HCT116 (cell line): Measurements from ENCODE around the gene ARHGAP28. TPM values are rescaled to one million over a fixed set of nuclear protein-coding genes. Genes with fewer than 3 reads are reported as not detected.

Experiments
- ATAC-seq: fragments of 200-7000 bp; cut with Tn5 transposase; 2 replicates; pipeline ENCODE4 v1.9.1; 2020; ENCODE audit warnings: mild to moderate bottlenecking, moderate library complexity
- BruUV-seq: library from RNA; stranded (reverse); fragments of 400-500 nt; replicated peaks from 2 replicates; lab custom pipeline; 2021; lab: Mats Ljungman, UMichigan
- CTCF ChIA-PET: fragments of 300-600 bp; sonication (Branson Sonifier 250); formaldehyde crosslinking; loops from one replicate; lab custom pipeline; 2021; ENCODE audit warnings: antibody characterized with exemption; lab: Charles Lee
- POLR2A ChIA-PET: fragments of 300-600, 350-600 bp; sonication (Branson Sonifier 250); formaldehyde crosslinking; loops from one replicate; lab custom pipeline; 2021; ENCODE audit warnings: antibody characterized with exemption; lab: Charles Lee
- RAD21 ChIA-PET, 2 experiments: fragments of 300-600 bp; sonication (Branson Sonifier 250); formaldehyde crosslinking; loops; one replicate each; lab custom pipeline; 2023; ENCODE audit warnings: low total read pairs in 2 of 2; ENCODE audit not compliant: uncharacterized antibody in 2 of 2, unreplicated experiment in 2 of 2, low non-redundant PET in 1 of 2; lab: Charles Lee
- DNase-seq: peaks from one replicate; pipeline ENCODE4 v3.0.0-alpha.2; 2010; ENCODE audit warnings: low read depth, low spot score
- H2AFZ ChIP-seq: fragments of 200-600 bp; shearing (Covaris generic), sonication (generic); 2 replicates; pipeline ENCODE4 v1.6.1; 2017; ENCODE audit warnings: low read depth, mixed run types, mixed read lengths, antibody characterized with exemption, low read length; ENCODE audit not compliant: poor library complexity, severe bottlenecking
- H3K27ac ChIP-seq: 2 replicates; pipeline ENCODE4 v1.5.1; 2012; ENCODE audit warnings: low read depth, low read length
- H3K27me3 ChIP-seq: fragments of 200-600 bp; sonication (generic); 2 replicates; pipeline ENCODE4 v1.6.1; 2016; ENCODE audit warnings: mixed run types, low read length, mixed read lengths; ENCODE audit not compliant: insufficient read depth
- H3K36me3 ChIP-seq, 2 experiments: fragments of 200-500 bp in 1 of 2; fragments of 200-600 bp in 1 of 2; sonication (Bioruptor generic) in 1 of 2; sonication (generic) in 1 of 2; 2 replicates each; pipeline versions ENCODE4 v1.5.1 to v1.6.1; 2014 to 2016; ENCODE audit warnings: low read length in 2 of 2, inconsistent platforms in 1 of 2, mixed read lengths in 1 of 2, mixed run types in 1 of 2; ENCODE audit not compliant: insufficient read depth in 2 of 2, control insufficient read depth in 1 of 2
- H3K4me1 ChIP-seq, 2 experiments: fragments of 200-600 bp in 1 of 2; sonication (generic) in 1 of 2; 2 replicates each; pipeline versions ENCODE4 v1.5.1 to v1.6.1; 2012 to 2017; ENCODE audit warnings: low read length in 2 of 2, inconsistent platforms in 1 of 2, mild to moderate bottlenecking in 1 of 2, mixed read lengths in 1 of 2, mixed run types in 1 of 2, moderate library complexity in 1 of 2; ENCODE audit not compliant: insufficient read depth in 2 of 2, control insufficient read depth in 1 of 2
- H3K4me2 ChIP-seq: fragments of 200-600 bp; sonication (generic); 2 replicates; pipeline ENCODE4 v1.6.1; 2017; ENCODE audit warnings: mixed run types, low read length, mixed read lengths
- H3K4me3 ChIP-seq, 2 experiments: fragments of 200-600 bp in 1 of 2; sonication (generic) in 1 of 2; replicated peaks in 1 of 2; 2 replicates each; pipeline ENCODE4 v1.5.1; 2011 to 2016; ENCODE audit warnings: low read length in 2 of 2, control low read depth in 1 of 2, low read depth in 1 of 2, mild to moderate bottlenecking in 1 of 2, mixed read lengths in 1 of 2, mixed run types in 1 of 2
- H3K79me2 ChIP-seq: fragments of 200-600 bp; sonication (generic); 2 replicates; pipeline ENCODE4 v1.6.1; 2017; ENCODE audit warnings: mild to moderate bottlenecking, mixed run types, low read length, moderate library complexity, mixed read lengths; ENCODE audit not compliant: insufficient read depth
- H3K9ac ChIP-seq: fragments of 200-600 bp; sonication (generic); 2 replicates; pipeline ENCODE4 v1.6.1; 2016; ENCODE audit warnings: low read length, mixed read lengths
- H3K9me2 ChIP-seq: fragments of 200-600 bp; sonication (generic), shearing (Covaris generic); 2 replicates; pipeline ENCODE4 v1.6.1; 2017; ENCODE audit warnings: mixed run types, mild to moderate bottlenecking, moderate library complexity; ENCODE audit not compliant: insufficient read depth
- H3K9me3 ChIP-seq, 2 experiments: fragments of 200-500 bp in 1 of 2; fragments of 200-600 bp in 1 of 2; sonication (Bioruptor generic) in 1 of 2; sonication (generic) in 1 of 2; 2 replicates each; pipeline ENCODE4 v1.6.1; 2014 to 2017; ENCODE audit warnings: low read length in 2 of 2, mixed read lengths in 2 of 2, inconsistent platforms in 1 of 2, low read depth in 1 of 2, mild to moderate bottlenecking in 1 of 2, mixed run types in 1 of 2, moderate library complexity in 1 of 2; ENCODE audit not compliant: control insufficient read depth in 1 of 2, insufficient read depth in 1 of 2
- H4K20me1 ChIP-seq: fragments of 200-600 bp; sonication (generic), shearing (Covaris generic); 2 replicates; pipeline ENCODE4 v1.6.1; 2017; ENCODE audit warnings: mixed run types, mild to moderate bottlenecking, moderate library complexity; ENCODE audit not compliant: insufficient read depth
- EGR1 ChIP-seq: IDR thresholded peaks from 2 replicates; pipeline ENCODE4 v1.6.1; 2012; ENCODE audit warnings: low read depth
- ELF1 ChIP-seq: IDR thresholded peaks from 2 replicates; pipeline ENCODE4 v1.6.1; 2012; ENCODE audit warnings: low read depth, borderline replicate concordance
- EZH2 ChIP-seq: fragments of 200-600 bp; sonication (generic); IDR thresholded peaks from 2 replicates; pipeline ENCODE4 v1.6.1; 2017; ENCODE audit warnings: antibody characterized with exemption, mixed run types
- FOSL1 ChIP-seq: IDR thresholded peaks from 2 replicates; pipeline ENCODE4 v1.6.1; 2012; ENCODE audit warnings: low read depth
- JUND ChIP-seq: IDR thresholded peaks from 2 replicates; pipeline ENCODE4 v1.6.1; 2012
- POLR2A ChIP-seq: IDR thresholded peaks from 2 replicates; pipeline ENCODE4 v1.7.0; 2011; ENCODE audit warnings: borderline replicate concordance; ENCODE audit not compliant: insufficient read depth, insufficient read length; ENCODE audit errors: extremely low read depth
- POLR2AphosphoS5 ChIP-seq: IDR thresholded peaks from 2 replicates; pipeline ENCODE4 v1.6.1; 2011; ENCODE audit warnings: mild to moderate bottlenecking, low read depth, low read length, moderate library complexity
- SIN3A ChIP-seq: IDR thresholded peaks from 2 replicates; pipeline ENCODE4 v1.6.1; 2012; ENCODE audit warnings: low read depth
- SRF ChIP-seq: IDR thresholded peaks from 2 replicates; pipeline ENCODE4 v1.6.1; 2012; ENCODE audit warnings: low read depth
- TCF7L2 ChIP-seq: IDR thresholded peaks from 2 replicates; pipeline ENCODE4 v1.7.0; 2011; ENCODE audit warnings: borderline replicate concordance, inconsistent platforms; ENCODE audit not compliant: insufficient read depth, insufficient read length; ENCODE audit errors: extremely low read depth
- YY1 ChIP-seq: IDR thresholded peaks from 2 replicates; pipeline ENCODE4 v1.6.1; 2011; ENCODE audit warnings: low read length, low read depth, moderate library complexity, mild to moderate bottlenecking; ENCODE audit not compliant: insufficient replicate concordance; ENCODE audit errors: extremely low read depth
- ZFX ChIP-seq: fragments of 450-650 bp; IDR thresholded peaks from 2 replicates; pipeline ENCODE4 v1.6.1; 2017
- ZNF274 ChIP-seq: fragments of 200-500 bp; sonication (Bioruptor generic); IDR thresholded peaks from 2 replicates; pipeline ENCODE4 v1.6.1; 2014; ENCODE audit warnings: mild to moderate bottlenecking, low read depth, low read length, inconsistent platforms
- intact Hi-C: fragments of 100-400 bp; cut with micrococcal nuclease; formaldehyde crosslinking; loops from 2 replicates; pipeline ENCODE4 v1.10.0; 2022
- total RNA-seq: library from RNA; stranded (reverse); gene quantifications from one replicate; pipeline ENCODE4 v1.2.1, GENCODE V29; 2021; ENCODE audit not compliant: unreplicated experiment
- TF ChIP-seq, protein P1 (sequence below): IDR thresholded peaks from 2 replicates; pipeline ENCODE4 v1.6.1; 2012
- TF ChIP-seq, protein P2 (sequence below): IDR thresholded peaks from 2 replicates; pipeline ENCODE4 v1.6.1; 2012; ENCODE audit warnings: low read depth
- TF ChIP-seq, protein P3 (sequence below): IDR thresholded peaks from 2 replicates; pipeline ENCODE4 v1.6.1; 2011; ENCODE audit warnings: mild to moderate bottlenecking, low read length, moderate library complexity; ENCODE audit not compliant: insufficient replicate concordance; ENCODE audit errors: extremely low read depth
- TF ChIP-seq, protein P4 (sequence below): IDR thresholded peaks from 2 replicates; pipeline ENCODE4 v1.6.1; 2012

The ARHGAP28 gene
- total RNA-seq, 1 experiment from 2014 or later = not detected

DNA sequence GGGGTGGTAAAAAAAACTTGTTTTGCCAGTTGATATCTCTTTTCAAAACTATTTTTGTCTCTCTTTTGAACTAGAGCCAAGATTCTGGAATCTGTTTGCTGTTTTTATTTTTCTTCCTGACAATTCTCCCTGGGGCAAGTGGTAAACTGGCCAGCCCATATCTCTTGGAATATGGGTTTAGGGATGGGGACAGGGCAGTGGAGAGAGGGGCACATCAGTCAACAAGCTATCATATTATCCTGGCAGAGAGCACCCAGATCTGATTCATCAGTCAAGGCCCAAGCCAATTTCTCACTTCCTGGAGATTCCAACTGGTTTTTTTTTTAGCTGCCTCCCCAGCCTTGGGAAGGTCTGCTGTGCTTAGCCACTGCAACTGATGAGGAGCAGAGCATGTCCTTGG lies 52.3 kb downstream of the ARHGAP28 start:
- Histone ChIP-seq H3K27me3 (no peaks in the 10 kb centered on the region), H4K20me1 (no peaks in the 10 kb centered on the region), H3K9ac (no peak overlapping the region), H3K9me3 (peaks cover 3 to 33% of the 10 kb centered on the region in 2 experiments; a peak in 2 of 4 replicates), H3K4me3 (no peak overlapping the region), H3K36me3 (no peaks in the 10 kb centered on the region), H3K4me2 (no peak overlapping the region), H3K27ac (no peak overlapping the region), H3K79me2 (no peaks in the 10 kb centered on the region), H2AFZ (no peak overlapping the region), H3K4me1 (no peaks in the 10 kb centered on the region), H3K9me2 (no peaks in the 10 kb centered on the region)
- ChIA-PET RAD21 (no interaction called here), CTCF (no interaction called here), POLR2A (no interaction called here)
- ATAC-seq (no peak), DNase-seq (no peak)
- intact Hi-C loops = no loop called here
- TF ChIP-seq SIN3A = no peak
- TF ChIP-seq EZH2 = no peak
- no peak for TF ChIP-seq FOSL1
- TF ChIP-seq, protein P1, sequence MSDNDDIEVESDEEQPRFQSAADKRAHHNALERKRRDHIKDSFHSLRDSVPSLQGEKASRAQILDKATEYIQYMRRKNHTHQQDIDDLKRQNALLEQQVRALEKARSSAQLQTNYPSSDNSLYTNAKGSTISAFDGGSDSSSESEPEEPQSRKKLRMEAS = no peak
- no TSS peak for BruUV-seq

DNA sequence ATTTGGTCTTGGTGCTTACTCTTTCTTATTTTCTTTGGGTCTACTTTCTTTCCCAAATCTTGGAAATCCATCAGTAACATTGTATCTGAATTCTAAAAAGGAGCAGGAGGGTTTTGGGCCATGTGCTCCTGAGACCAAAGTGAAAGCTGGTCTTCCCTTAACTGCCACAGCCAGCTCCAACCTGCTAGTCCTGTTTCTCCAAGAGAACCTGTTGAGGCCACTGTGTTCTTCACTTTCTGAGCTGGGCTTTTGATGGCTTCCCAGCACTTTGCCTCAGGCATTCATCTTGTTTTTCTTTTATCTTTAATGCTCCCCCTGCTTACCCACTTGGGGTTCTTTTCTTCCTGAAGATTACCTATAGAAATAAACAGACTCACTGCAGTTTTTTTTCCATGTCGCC lies 53.3 kb downstream of the ARHGAP28 start:
- H3K9me3 ChIP-seq = peaks cover 1 to 35% of the 10 kb centered on the region in 2 experiments; a peak in 2 of 4 replicates
- no TSS peak for BruUV-seq
- H3K79me2 ChIP-seq = no peaks in the 10 kb centered on the region
- H4K20me1 ChIP-seq = no peaks in the 10 kb centered on the region
- RAD21 ChIA-PET = no interaction called here
- no peak overlapping the region for H2AFZ ChIP-seq
- H3K27ac ChIP-seq = no peak overlapping the region
- no peak overlapping the region for H3K4me3 ChIP-seq
- POLR2A ChIA-PET = no interaction called here
- no peaks in the 10 kb centered on the region for H3K4me1 ChIP-seq
- DNase-seq = no peak
- no peaks in the 10 kb centered on the region for H3K27me3 ChIP-seq
- no peak for ATAC-seq
- CTCF ChIA-PET = no interaction called here
- no peaks in the 10 kb centered on the region for H3K9me2 ChIP-seq
- H3K4me2 ChIP-seq = no peak overlapping the region
- no peaks in the 10 kb centered on the region for H3K36me3 ChIP-seq
- intact Hi-C loops = no loop called here
- no peak overlapping the region for H3K9ac ChIP-seq
- TF ChIP-seq TCF7L2 (no peak), FOSL1 (no peak), EGR1 (no peak), ZFX (no peak), YY1 (no peak), ZNF274 (no peak), SRF (no peak), ELF1 (no peak), JUND (no peak), POLR2A (no peak), POLR2AphosphoS5 (no peak)
- TF ChIP-seq, protein P2, sequence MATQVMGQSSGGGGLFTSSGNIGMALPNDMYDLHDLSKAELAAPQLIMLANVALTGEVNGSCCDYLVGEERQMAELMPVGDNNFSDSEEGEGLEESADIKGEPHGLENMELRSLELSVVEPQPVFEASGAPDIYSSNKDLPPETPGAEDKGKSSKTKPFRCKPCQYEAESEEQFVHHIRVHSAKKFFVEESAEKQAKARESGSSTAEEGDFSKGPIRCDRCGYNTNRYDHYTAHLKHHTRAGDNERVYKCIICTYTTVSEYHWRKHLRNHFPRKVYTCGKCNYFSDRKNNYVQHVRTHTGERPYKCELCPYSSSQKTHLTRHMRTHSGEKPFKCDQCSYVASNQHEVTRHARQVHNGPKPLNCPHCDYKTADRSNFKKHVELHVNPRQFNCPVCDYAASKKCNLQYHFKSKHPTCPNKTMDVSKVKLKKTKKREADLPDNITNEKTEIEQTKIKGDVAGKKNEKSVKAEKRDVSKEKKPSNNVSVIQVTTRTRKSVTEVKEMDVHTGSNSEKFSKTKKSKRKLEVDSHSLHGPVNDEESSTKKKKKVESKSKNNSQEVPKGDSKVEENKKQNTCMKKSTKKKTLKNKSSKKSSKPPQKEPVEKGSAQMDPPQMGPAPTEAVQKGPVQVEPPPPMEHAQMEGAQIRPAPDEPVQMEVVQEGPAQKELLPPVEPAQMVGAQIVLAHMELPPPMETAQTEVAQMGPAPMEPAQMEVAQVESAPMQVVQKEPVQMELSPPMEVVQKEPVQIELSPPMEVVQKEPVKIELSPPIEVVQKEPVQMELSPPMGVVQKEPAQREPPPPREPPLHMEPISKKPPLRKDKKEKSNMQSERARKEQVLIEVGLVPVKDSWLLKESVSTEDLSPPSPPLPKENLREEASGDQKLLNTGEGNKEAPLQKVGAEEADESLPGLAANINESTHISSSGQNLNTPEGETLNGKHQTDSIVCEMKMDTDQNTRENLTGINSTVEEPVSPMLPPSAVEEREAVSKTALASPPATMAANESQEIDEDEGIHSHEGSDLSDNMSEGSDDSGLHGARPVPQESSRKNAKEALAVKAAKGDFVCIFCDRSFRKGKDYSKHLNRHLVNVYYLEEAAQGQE = no peak
- TF ChIP-seq, protein P3, sequence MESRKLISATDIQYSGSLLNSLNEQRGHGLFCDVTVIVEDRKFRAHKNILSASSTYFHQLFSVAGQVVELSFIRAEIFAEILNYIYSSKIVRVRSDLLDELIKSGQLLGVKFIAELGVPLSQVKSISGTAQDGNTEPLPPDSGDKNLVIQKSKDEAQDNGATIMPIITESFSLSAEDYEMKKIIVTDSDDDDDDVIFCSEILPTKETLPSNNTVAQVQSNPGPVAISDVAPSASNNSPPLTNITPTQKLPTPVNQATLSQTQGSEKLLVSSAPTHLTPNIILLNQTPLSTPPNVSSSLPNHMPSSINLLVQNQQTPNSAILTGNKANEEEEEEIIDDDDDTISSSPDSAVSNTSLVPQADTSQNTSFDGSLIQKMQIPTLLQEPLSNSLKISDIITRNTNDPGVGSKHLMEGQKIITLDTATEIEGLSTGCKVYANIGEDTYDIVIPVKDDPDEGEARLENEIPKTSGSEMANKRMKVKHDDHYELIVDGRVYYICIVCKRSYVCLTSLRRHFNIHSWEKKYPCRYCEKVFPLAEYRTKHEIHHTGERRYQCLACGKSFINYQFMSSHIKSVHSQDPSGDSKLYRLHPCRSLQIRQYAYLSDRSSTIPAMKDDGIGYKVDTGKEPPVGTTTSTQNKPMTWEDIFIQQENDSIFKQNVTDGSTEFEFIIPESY = no peak
- TF ChIP-seq, protein P4, sequence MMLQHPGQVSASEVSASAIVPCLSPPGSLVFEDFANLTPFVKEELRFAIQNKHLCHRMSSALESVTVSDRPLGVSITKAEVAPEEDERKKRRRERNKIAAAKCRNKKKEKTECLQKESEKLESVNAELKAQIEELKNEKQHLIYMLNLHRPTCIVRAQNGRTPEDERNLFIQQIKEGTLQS = no peak
